Pancreas (tissue), 10 donors: Measurements from ENCODE around the gene ZMIZ1. TPM values are rescaled to one million over a fixed set of nuclear protein-coding genes. Genes with fewer than 3 reads are reported as not detected.

ENCODE experiments used
- ATAC-seq, 4 donors: fragments of 200-7000 bp; cut with Tn5 transposase; one replicate each; pipeline versions ENCODE4 v1.8.0 to v1.9.1; 2020; ENCODE audit warnings: mild to moderate bottlenecking in 4 of 4, moderate library complexity in 4 of 4
- DNase-seq, 6 donors: peaks; one replicate each; pipeline ENCODE4 v3.0.0-alpha.2; 2020
- FAIRE-seq: peaks from 2 replicates; lab custom pipeline; 2012; peaks lifted over from hg19 to GRCh38; lab: Jason Lieb, UNC
- H3K27ac ChIP-seq, 4 donors: fragments of 200-600 bp; sonication (generic); 1 replicate in 3 of 4; 2 replicates in 1 of 4; pipeline versions ENCODE4 v1.5.0 to v1.8.0; 2020
- H3K27me3 ChIP-seq, 4 donors: fragments of 200-600 bp; one replicate each; pipeline ENCODE4 v1.8.0; 2021
- H3K36me3 ChIP-seq, 3 donors: fragments of 200-600 bp; sonication (generic) in 1 of 3; one replicate each; pipeline versions ENCODE4 v1.5.0 to v1.8.0; 2020 to 2021
- H3K4me1 ChIP-seq, 3 donors: fragments of 200-600 bp; one replicate each; pipeline ENCODE4 v1.8.0; 2021
- H3K4me3 ChIP-seq, 4 donors: fragments of 200-600 bp; sonication (generic) in 2 of 4; one replicate each; pipeline versions ENCODE4 v1.5.0 to v1.8.0; 2020 to 2021
- H3K9me3 ChIP-seq, 4 donors: fragments of 200-600 bp; one replicate each; pipeline ENCODE4 v1.8.0; 2021
- WGBS, 2 donors: extraction: QIAGEN DNeasy Blood & Tissue Kit; methylation state at CpG; one replicate each; pipeline ENCODE4 v1.1.7; 2013; 5-methylcytosine and 5-hydroxymethylcytosine counted together
- intact Hi-C, 3 donors: fragments of 100-400 bp; cut with DNase I; formaldehyde crosslinking; loops; one replicate each; pipeline versions ENCODE4 v1.11.1 to v1.14.2; 2022
- polyA plus RNA-seq, 2 donors: library from polyadenylated mRNA; stranded (reverse); fragments of 200-250 nt; gene quantifications; one replicate each; pipeline ENCODE4 v1.2.3, GENCODE V29; 2013
- total RNA-seq, 6 donors: library from RNA; stranded (reverse); fragmentation: NEBNext Ultra II Directional in 4 of 6; extraction: Animal tissue kit (Norgen Biotek cat#: 25700) in 4 of 6; gene quantifications; one replicate each; pipeline versions ENCODE4 v1.2.1 to v1.2.4, GENCODE V29; 2021 to 2023
- TF ChIP-seq, protein P1 (sequence below), 4 donors: fragments of 200-600 bp; sonication (generic) in 3 of 4; IDR thresholded peaks; one replicate each; pipeline versions ENCODE4 v1.5.0 to v1.8.0; 2021; ENCODE audit warnings: antibody characterized with exemption in 4 of 4
- donor health status: healthy with polysubstance abuse.
- donor health status: DM: no; HTN: no; CAD: no; lungs with moderate emphysema.
- donor health status: DM: no; HTN: no; CAD: no.
- donor health status: control.
- donor health status: control.
- donor health status: Bipolar disorder and iron deficiency.
- donor health status: DM: yes; HTN: yes; CAD: no.
- donor health status: DM: no; HTN: no; CAD: no.
- donor health status: DM: no; HTN: no; CAD: no.
- donor health status: DM: yes; HTN: yes; CAD: no.

The ZMIZ1 gene
- total and polyA plus RNA-seq, 8 donors = 14.5 to 45.0 (median 21.9) TPM

DNA sequence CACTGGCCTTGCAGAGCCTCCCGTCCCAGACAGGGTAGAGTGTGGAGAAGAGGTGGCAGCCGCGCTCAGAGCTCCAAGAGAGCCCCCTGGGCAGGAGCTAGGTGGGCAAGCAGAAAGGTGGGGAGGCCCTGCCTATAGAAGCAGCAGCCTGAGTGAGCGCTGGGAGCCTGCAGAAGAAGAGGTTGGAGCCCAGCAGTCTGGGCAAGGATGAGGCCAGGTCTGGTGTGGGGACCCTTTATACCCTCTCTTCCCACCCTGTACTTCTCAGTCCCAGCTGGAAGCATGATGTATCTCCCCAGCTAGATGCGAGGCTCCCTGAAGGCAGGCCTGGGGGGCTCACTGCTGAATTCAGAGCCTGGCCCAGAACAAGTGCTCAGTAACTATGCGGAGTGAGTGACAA is 44.5 kb upstream of the ZMIZ1 start:
- peak overlapping the region in 1 of 4 donors; percentile 48 for H3K27ac ChIP-seq
- 92 to 98% methylated on average over 6 of the region's 6 CpGs for WGBS, 2 donors
- no peaks in the 10 kb centered on the region for H3K9me3 ChIP-seq
- no peaks in the 10 kb centered on the region for H3K27me3 ChIP-seq
- intact Hi-C loops = no loop called here
- ATAC-seq = no peak
- H3K4me3 ChIP-seq = no peak overlapping the region
- H3K36me3 ChIP-seq = no peaks in the 10 kb centered on the region
- TF ChIP-seq, protein P1, sequence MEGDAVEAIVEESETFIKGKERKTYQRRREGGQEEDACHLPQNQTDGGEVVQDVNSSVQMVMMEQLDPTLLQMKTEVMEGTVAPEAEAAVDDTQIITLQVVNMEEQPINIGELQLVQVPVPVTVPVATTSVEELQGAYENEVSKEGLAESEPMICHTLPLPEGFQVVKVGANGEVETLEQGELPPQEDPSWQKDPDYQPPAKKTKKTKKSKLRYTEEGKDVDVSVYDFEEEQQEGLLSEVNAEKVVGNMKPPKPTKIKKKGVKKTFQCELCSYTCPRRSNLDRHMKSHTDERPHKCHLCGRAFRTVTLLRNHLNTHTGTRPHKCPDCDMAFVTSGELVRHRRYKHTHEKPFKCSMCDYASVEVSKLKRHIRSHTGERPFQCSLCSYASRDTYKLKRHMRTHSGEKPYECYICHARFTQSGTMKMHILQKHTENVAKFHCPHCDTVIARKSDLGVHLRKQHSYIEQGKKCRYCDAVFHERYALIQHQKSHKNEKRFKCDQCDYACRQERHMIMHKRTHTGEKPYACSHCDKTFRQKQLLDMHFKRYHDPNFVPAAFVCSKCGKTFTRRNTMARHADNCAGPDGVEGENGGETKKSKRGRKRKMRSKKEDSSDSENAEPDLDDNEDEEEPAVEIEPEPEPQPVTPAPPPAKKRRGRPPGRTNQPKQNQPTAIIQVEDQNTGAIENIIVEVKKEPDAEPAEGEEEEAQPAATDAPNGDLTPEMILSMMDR (IDR thresholded peaks at IDR 0.05) = no peak
- peak in 1 of 6 donors; percentile 50 for DNase-seq
- no peak for FAIRE-seq
- H3K4me1 ChIP-seq = peaks cover 0 to 6% (median 4%) of the 10 kb centered on the region in 3 donors

DNA sequence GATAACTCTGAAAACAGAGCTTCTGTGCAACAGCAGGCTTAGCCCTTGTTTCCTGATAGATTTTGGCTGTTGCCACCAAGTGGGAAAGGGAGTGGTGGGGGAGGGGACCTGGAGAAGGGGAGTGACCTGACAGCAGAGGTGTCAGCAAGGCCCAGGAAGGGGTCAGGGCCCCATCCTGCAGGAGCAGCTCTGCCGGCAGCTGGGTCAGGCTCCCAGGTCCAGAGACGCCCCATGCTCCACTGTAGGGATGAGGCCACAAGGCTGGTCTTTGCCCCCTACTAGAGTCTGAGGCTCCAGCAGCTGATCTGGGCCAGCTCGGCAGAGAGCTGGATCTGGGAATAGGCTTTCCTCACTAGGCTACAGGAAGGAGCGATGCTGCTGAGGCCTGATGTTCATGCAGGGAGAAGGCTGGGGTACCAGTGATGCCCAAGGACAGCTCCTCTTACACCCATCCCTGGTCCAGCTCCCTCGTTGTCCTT is 44.0 kb upstream of the ZMIZ1 start:
- TF ChIP-seq, protein P1 (IDR thresholded peaks at IDR 0.05) = no peak
- H3K9me3 ChIP-seq = no peaks in the 10 kb centered on the region
- no peaks in the 10 kb centered on the region for H3K27me3 ChIP-seq
- WGBS, 2 donors = 73 to 79% methylated on average over 5 of the region's 5 CpGs
- no peak for ATAC-seq
- intact Hi-C loops = no loop called here
- DNase-seq = peak in 1 of 6 donors; percentile 51
- FAIRE-seq = no peak
- peak overlapping the region in 2 of 4 donors; percentile 12 to 48 for H3K27ac ChIP-seq
- H3K36me3 ChIP-seq = no peaks in the 10 kb centered on the region
- H3K4me1 ChIP-seq = peaks cover 0 to 6% (median 4%) of the 10 kb centered on the region in 3 donors
- H3K4me3 ChIP-seq = no peak overlapping the region

DNA sequence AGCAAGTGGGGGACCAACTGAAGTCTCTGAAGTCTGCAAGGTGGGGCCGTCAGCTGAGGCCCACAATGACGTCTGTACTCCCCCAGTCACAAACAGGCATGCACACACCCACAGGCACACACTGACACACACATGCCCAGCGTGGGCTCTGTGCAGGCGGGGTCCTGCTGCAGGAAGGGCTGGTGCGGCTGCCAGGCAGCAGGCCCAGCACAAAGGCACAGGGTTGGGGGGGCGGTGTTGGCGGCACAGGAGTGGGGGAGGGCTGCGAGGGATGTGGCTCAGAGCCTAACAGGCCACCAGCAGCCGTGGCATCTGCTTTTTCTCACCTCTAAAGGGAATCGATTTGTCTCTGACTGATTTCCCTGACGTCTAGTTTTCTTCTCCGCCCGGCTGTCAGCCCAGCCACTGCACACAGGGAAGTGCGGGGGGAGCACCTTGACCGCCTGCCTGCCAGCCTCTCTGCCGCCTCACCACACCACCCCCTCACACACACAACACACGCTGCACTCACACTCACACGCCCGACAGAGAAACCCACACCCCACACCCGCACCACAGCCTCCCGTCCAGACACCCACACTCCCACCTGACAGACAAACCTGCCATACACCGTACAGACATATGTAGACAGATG is 43.5 kb upstream of the ZMIZ1 start:
- Histone ChIP-seq H3K9me3 (no peaks in the 10 kb centered on the region), H3K4me3 (no peak overlapping the region), H3K4me1 (peaks cover 0 to 6% (median 4%) of the 10 kb centered on the region in 3 donors), H3K27me3 (no peaks in the 10 kb centered on the region), H3K27ac (peak overlapping the region in 2 of 4 donors; percentile 12 to 48), H3K36me3 (no peaks in the 10 kb centered on the region)
- WGBS, 2 donors = 13 to 25% methylated on average over 22 of the region's 22 CpGs
- peak in 5 of 6 donors; percentile 57 to 63 (median 61) for DNase-seq
- TF ChIP-seq, protein P1 (IDR thresholded peaks at IDR 0.05) = no peak
- ATAC-seq = peak; percentile 53 to 71 (median 64)
- intact Hi-C loops = no loop called here
- no peak for FAIRE-seq

DNA sequence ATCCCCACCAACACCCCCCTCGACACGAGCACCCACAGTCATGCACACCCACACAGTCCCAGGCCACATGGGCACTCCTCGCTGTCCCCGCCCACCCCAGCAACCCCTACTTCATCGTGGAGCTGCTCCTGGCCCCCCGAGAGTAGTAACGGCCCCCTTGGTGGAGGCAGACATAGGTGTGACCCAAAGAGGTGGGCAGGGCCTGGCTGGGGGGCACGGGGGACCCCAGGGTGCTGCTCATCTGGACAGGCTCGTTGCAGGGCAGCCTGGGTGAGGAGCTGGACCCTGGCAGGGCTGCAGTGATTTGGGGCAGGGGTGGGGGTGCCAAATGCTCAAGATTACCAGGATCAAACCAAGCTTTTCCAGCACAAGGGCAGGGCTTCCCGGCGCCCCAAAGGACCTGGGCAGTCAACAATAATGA is 42.4 kb upstream of the ZMIZ1 start:
- intact Hi-C loops = no loop called here
- H3K27me3 ChIP-seq = no peaks in the 10 kb centered on the region
- peaks cover 0 to 6% (median 4%) of the 10 kb centered on the region in 3 donors for H3K4me1 ChIP-seq
- H3K9me3 ChIP-seq = no peaks in the 10 kb centered on the region
- 90 to 95% methylated on average over 11 of the region's 11 CpGs for WGBS, 2 donors
- TF ChIP-seq, protein P1 (IDR thresholded peaks at IDR 0.05) = no peak
- FAIRE-seq = no peak
- no peak for ATAC-seq
- H3K4me3 ChIP-seq = no peak overlapping the region
- no peak overlapping the region for H3K27ac ChIP-seq
- peak in 1 of 6 donors; percentile 51 for DNase-seq
- H3K36me3 ChIP-seq = no peaks in the 10 kb centered on the region

DNA sequence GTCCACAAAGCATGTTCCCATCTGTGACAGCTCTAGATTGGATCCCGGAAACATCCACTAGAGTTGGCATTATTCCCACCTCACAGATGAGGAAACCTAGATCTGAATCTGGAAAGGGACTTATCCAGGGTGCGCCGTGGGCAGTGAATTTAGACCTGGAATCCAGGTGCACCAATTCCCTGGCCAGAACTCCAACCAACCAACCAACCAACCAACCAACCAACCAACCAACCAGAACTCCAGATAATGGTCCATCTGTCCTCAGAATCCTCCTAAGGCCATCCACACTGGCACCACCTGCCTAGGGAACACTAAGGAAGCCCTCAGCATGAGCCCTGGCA is 42.0 kb upstream of the ZMIZ1 start:
- intact Hi-C loops = no loop called here
- no peaks in the 10 kb centered on the region for H3K36me3 ChIP-seq

More for the DNA sequence above, 42.0 kb upstream of the ZMIZ1 start:
- WGBS, 2 donors = 79 to 81% methylated on average over 3 of the region's 3 CpGs
- Histone ChIP-seq H3K9me3 (no peaks in the 10 kb centered on the region), H3K4me3 (no peak overlapping the region), H3K4me1 (peaks cover 0 to 4% (median 4%) of the 10 kb centered on the region in 3 donors), H3K27me3 (no peaks in the 10 kb centered on the region), H3K27ac (peak overlapping the region in 1 of 4 donors; percentile 33)
- DNase-seq = peak in 1 of 6 donors; percentile 47
- TF ChIP-seq, protein P1 (IDR thresholded peaks at IDR 0.05) = no peak
- no peak for FAIRE-seq
- ATAC-seq = no peak
